ENCODE measurements around the gene MCRIP2. TPM values are rescaled to one million over a fixed set of nuclear protein-coding genes. Genes with fewer than 3 reads are reported as not detected.

MCRIP2 gene
- polyA plus RNA-seq, 1 donor from 2014 or later: 29.1 TPM

- Histone ChIP-seq H3K4me3 (ENCODE audit: low read length) (peak overlapping the region; percentile 71), H3K79me2 (replicated peaks; ENCODE audit: insufficient read depth, low read length) (peaks cover 20% of the 10 kb centered on the region), H3K9me2 (ENCODE audit: insufficient read depth, low read length) (no peaks in the 10 kb centered on the region), H4K20me1 (ENCODE audit: insufficient read depth) (peaks cover 6% of the 10 kb centered on the region), H3K9me3 (ENCODE audit: low read length) (no peaks in the 10 kb centered on the region), H3K27me3 (ENCODE audit: insufficient read depth, low read depth, low read length) (no peaks in the 10 kb centered on the region), H3K4me2 (ENCODE audit: low read length) (no peak overlapping the region), H3K36me3 (ENCODE audit: insufficient read depth, low read length) (no peaks in the 10 kb centered on the region), H3K27ac (ENCODE audit: low read length) (no peak overlapping the region), H2AFZ (ENCODE audit: low read depth, low read length) (no peak overlapping the region), H3K9ac (ENCODE audit: low read length) (no peak overlapping the region), H3F3A (ENCODE audit: insufficient read depth, low read length, poor library complexity, severe bottlenecking) (no peaks in the 10 kb centered on the region)
- TF ChIP-seq, protein P1, sequence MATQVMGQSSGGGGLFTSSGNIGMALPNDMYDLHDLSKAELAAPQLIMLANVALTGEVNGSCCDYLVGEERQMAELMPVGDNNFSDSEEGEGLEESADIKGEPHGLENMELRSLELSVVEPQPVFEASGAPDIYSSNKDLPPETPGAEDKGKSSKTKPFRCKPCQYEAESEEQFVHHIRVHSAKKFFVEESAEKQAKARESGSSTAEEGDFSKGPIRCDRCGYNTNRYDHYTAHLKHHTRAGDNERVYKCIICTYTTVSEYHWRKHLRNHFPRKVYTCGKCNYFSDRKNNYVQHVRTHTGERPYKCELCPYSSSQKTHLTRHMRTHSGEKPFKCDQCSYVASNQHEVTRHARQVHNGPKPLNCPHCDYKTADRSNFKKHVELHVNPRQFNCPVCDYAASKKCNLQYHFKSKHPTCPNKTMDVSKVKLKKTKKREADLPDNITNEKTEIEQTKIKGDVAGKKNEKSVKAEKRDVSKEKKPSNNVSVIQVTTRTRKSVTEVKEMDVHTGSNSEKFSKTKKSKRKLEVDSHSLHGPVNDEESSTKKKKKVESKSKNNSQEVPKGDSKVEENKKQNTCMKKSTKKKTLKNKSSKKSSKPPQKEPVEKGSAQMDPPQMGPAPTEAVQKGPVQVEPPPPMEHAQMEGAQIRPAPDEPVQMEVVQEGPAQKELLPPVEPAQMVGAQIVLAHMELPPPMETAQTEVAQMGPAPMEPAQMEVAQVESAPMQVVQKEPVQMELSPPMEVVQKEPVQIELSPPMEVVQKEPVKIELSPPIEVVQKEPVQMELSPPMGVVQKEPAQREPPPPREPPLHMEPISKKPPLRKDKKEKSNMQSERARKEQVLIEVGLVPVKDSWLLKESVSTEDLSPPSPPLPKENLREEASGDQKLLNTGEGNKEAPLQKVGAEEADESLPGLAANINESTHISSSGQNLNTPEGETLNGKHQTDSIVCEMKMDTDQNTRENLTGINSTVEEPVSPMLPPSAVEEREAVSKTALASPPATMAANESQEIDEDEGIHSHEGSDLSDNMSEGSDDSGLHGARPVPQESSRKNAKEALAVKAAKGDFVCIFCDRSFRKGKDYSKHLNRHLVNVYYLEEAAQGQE (IDR thresholded peaks at IDR 0.05; ENCODE audit: borderline replicate concordance): no peak
- TF ChIP-seq EP300 (conservative IDR thresholded peaks at IDR 0.05; ENCODE audit: poor library complexity, severe bottlenecking): no peak
These were observed 41.1 kb downstream of the MCRIP2 start for GRCh38 chr16:682493-683395.

GRCh38 chr16:683396-684070 lies 41.9 kb downstream of the MCRIP2 start:
- Histone ChIP-seq H3F3A (ENCODE audit: insufficient read depth, low read length, poor library complexity, severe bottlenecking) (no peaks in the 10 kb centered on the region), H3K4me3 (ENCODE audit: low read length) (peak overlapping the region; percentile 71), H3K27me3 (ENCODE audit: insufficient read depth, low read depth, low read length) (no peaks in the 10 kb centered on the region), H3K27ac (ENCODE audit: low read length) (no peak overlapping the region), H3K9me3 (ENCODE audit: low read length) (no peaks in the 10 kb centered on the region), H4K20me1 (ENCODE audit: insufficient read depth) (peaks cover 6% of the 10 kb centered on the region), H3K4me2 (ENCODE audit: low read length) (no peak overlapping the region), H3K36me3 (ENCODE audit: insufficient read depth, low read length) (no peaks in the 10 kb centered on the region), H3K79me2 (replicated peaks; ENCODE audit: insufficient read depth, low read length) (peaks cover 20% of the 10 kb centered on the region), H3K9me2 (ENCODE audit: insufficient read depth, low read length) (no peaks in the 10 kb centered on the region), H3K9ac (ENCODE audit: low read length) (peak overlapping the region; percentile 52), H2AFZ (ENCODE audit: low read depth, low read length) (no peak overlapping the region)
- TF ChIP-seq MXI1 (conservative IDR thresholded peaks at IDR 0.05; ENCODE audit: poor library complexity, severe bottlenecking) (no peak), RAD21 (conservative IDR thresholded peaks at IDR 0.05) (no peak)

DNA sequence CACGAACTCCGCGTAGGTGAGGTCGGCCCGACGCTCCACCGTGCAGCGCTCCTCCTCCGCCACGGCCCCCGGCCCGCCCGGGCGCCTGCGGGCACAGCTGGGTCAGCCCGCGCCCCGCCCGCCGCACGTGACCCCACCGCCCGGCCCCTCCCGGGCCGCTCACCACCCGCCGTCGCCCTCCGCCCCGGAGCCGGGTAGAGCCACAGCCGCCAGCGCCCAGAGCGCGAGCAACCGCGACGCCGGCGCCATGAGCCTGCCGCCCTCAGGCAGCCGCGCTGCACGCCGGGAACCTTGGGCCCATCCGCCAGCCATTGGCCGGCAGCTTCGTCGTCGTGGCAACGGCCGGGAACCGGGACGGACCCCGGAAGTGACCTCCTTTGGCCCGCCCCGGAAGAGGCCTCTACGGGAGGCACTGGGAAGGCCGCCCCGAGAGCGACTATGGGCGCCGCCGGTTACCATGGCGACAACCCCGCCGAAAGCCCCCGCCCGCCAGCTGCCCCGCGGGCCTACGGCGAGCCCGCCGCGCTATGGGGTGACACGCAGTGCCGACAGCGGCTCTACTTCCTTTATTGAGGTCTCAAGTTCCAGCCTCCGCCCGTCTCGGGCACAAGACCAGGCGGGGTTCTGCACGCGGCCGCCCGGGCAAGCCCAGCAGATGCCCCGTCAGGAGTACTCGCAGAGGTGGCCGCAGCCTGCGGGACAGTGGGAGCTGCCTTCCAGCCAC lies 42.6 kb downstream of the MCRIP2 start, which contains the start of gene JMJD8:
Gene JMJD8 (minus strand): TSS at position 264 of the 724 bp plus-strand sequence. CDS start 15 bp downstream, at position 249.
- Histone ChIP-seq H3K79me2 (replicated peaks; ENCODE audit: insufficient read depth, low read length) (peaks cover 21% of the 10 kb centered on the region), H3K4me2 (ENCODE audit: low read length) (no peak within 1 kb of the TSS), H3K9ac (ENCODE audit: low read length) (peak within 1 kb of the TSS; percentile 52), H3K9me3 (ENCODE audit: low read length) (no peaks in the 10 kb centered on the region), H3F3A (ENCODE audit: insufficient read depth, low read length, poor library complexity, severe bottlenecking) (no peaks in the 10 kb centered on the region), H4K20me1 (ENCODE audit: insufficient read depth) (peaks cover 6% of the 10 kb centered on the region), H3K36me3 (ENCODE audit: insufficient read depth, low read length) (no peaks in the 10 kb centered on the region), H3K27me3 (ENCODE audit: insufficient read depth, low read depth, low read length) (no peaks in the 10 kb centered on the region), H3K4me3 (ENCODE audit: low read length) (peak within 1 kb of the TSS; percentile 71), H2AFZ (ENCODE audit: low read depth, low read length) (peak within 1 kb of the TSS; percentile 4), H3K9me2 (ENCODE audit: insufficient read depth, low read length) (no peaks in the 10 kb centered on the region), H3K27ac (ENCODE audit: low read length) (peak within 1 kb of the TSS; percentile 61)
- TF ChIP-seq RAD21 (conservative IDR thresholded peaks at IDR 0.05): no peak
- no peak for TF ChIP-seq TAF1 (IDR thresholded peaks at IDR 0.05; ENCODE audit: low read depth)
- no peak for TF ChIP-seq SMC3 (conservative IDR thresholded peaks at IDR 0.05; ENCODE audit: poor library complexity)
- TF ChIP-seq, protein P2, sequence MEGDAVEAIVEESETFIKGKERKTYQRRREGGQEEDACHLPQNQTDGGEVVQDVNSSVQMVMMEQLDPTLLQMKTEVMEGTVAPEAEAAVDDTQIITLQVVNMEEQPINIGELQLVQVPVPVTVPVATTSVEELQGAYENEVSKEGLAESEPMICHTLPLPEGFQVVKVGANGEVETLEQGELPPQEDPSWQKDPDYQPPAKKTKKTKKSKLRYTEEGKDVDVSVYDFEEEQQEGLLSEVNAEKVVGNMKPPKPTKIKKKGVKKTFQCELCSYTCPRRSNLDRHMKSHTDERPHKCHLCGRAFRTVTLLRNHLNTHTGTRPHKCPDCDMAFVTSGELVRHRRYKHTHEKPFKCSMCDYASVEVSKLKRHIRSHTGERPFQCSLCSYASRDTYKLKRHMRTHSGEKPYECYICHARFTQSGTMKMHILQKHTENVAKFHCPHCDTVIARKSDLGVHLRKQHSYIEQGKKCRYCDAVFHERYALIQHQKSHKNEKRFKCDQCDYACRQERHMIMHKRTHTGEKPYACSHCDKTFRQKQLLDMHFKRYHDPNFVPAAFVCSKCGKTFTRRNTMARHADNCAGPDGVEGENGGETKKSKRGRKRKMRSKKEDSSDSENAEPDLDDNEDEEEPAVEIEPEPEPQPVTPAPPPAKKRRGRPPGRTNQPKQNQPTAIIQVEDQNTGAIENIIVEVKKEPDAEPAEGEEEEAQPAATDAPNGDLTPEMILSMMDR (IDR thresholded peaks at IDR 0.05; ENCODE audit: poor library complexity, severe bottlenecking): peak; percentile 7
- no peak for TF ChIP-seq EZH2 (IDR thresholded peaks at IDR 0.05; ENCODE audit: borderline replicate concordance, insufficient read depth, low read length, poor library complexity, severe bottlenecking)
- peak; percentile 55 for TF ChIP-seq POLR2AphosphoS5 (IDR thresholded peaks at IDR 0.05)
- TF ChIP-seq MXI1 (conservative IDR thresholded peaks at IDR 0.05; ENCODE audit: poor library complexity, severe bottlenecking): peak; percentile 86
- TF ChIP-seq EP300 (conservative IDR thresholded peaks at IDR 0.05; ENCODE audit: poor library complexity, severe bottlenecking): peak; percentile 55
- TF ChIP-seq, protein P1 (IDR thresholded peaks at IDR 0.05; ENCODE audit: borderline replicate concordance): no peak

All from neural cell (in vitro differentiated cells).